Measurements from ENCODE around the gene NRG4.
"Not testable (repeated sequence)": the region's sequence is repeated elsewhere in the genome, so short reads cannot be mapped to it uniquely, and the experiment has no call there.

Gene NRG4

DNA sequence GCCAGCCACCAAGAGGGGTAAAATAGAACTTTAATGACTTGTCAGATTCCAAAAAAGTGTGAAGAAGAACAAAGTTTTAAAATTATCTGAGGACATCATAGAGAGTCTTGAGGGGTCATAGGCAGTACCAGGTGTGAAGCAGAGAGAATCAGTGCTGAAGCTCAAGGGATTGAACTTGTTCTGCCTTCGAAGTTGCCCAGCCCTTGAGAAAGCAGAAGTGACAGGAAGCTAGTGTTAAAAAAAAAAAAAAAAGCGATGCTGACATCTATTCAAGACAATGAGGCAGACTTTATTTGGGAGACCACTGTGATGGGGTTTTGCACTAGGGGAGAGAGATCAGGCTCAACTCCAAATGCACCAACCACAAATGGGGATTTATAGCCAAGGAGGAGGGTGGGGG is 86.8 kb downstream of the NRG4 start:
- no peak for DNase-seq

GRCh38 chr15:75924576-75924975 is 87.6 kb downstream of the NRG4 start:
- DNase-seq = no peak

DNA sequence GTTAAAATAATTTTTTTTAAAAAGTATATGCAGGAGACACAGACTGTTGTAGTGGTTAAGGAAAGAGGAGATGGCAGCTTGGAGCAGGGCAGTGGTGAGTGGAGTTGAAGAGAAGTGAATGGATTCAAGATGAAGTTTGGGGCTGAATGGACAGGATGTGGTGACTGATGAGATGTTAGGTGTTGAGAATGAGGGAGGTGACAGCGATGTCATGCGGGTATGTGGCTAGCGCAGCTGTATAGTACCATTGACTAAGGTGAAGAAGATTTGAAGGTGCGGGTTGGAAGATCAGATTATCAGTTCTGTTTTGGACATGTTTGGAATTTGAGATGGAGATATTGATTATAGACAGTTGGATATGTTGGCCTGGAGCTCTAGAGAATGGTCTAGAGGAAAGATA is 88.5 kb downstream of the NRG4 start:
- no peak for DNase-seq

- DNase-seq = no peak
Measured at GRCh38 chr15:75921732-75922703, 90.2 kb downstream of the NRG4 start.

GRCh38 chr15:75920079-75920478 is 92.1 kb downstream of the NRG4 start:
- DNase-seq = no peak

GRCh38 chr15:75918135-75918534 is 94.1 kb downstream of the NRG4 start:
- no peak for DNase-seq

GRCh38 chr15:75916978-75917377 is 95.2 kb downstream of the NRG4 start:
- DNase-seq = no peak

DNA sequence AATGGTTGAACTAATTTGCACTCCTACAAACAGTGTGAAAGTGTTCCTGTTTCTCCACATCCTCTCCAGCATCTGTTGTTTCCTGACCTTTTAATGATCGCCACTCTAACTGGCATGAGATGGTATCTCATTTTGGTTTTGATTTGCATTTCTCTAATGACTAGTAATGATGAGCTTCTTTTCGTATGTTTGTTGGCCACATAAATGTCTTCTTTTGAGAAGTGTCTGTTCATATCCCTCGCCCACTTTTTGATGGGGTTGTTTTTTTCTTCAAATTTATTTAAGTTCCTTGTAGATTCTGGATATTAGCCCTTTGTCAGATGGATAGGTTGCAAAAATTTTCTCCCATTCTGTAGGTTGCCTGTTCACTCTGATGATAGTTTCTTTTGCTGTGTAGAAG is 101.9 kb downstream of the NRG4 start:
- DNase-seq = not testable (repeated sequence)

DNA sequence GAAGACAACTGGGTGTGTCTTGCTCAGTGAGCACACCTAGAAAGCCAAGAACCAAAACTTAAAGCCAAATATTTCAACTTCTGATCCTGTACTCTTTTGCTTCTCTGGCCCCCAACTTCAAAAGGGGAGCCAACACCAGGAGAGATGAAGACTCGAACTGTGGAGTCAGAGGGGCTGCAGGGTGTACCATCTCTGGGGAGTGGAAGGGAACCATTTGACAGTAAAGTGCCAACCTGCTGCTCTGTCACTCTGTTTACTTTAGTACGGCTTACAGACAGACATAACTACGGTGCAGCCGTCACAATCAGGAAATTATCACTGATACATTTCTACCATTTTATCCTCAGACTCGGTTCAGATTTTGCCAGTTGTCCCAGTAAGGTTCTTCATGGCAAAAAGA is 107.0 kb downstream of the NRG4 start:
- DNase-seq = no peak

- DNase-seq = peak; percentile 75 to 82
Measured at GRCh38 chr15:75903331-75904239, 108.6 kb downstream of the NRG4 start, which contains the start of gene FBXO22. Gene FBXO22 (plus strand): TSS chr15:75903878. CDS start chr15:75903964, 86 bp downstream.

DNA sequence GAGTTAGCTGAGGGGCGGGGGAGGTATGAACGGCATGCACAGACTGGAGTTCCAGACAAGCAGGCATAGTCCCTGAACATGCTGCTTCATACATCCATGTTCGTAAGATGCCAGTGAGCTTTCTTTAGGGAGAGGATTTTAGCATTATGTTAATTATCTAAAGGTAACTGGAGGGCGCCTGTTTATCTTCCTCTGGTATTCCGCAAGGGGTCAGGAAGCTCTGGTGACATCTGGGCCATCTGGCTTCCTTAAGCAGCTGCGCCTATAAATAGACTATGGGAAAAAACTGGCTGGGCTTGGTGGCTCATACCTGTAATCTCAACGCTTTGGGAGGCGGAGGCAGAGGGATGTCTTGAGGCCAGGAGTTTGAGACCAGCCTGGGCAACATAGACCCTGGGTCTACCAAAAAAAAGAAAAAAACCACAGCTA is 110.1 kb downstream of the NRG4 start:
- DNase-seq = no peak

DNA sequence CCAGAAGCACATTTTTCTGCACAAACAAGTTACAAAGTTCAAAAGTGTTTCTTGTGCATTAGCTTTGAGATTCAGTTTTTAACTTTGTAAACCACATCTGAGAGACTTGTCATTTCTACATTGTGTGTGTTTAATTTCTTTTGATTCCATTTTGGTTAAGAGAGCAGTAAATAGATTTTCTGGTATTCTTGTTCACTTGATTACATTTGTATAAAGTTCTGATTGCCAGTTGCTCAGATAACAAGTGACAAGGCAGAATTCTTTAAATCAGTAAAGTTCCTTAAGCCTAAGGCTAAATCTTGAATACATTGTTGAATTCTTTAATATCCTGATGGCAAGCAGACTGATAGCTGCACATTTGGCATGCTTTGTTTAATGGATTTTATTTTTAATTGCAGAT is 111.6 kb downstream of the NRG4 start:
- DNase-seq = no peak

DNA sequence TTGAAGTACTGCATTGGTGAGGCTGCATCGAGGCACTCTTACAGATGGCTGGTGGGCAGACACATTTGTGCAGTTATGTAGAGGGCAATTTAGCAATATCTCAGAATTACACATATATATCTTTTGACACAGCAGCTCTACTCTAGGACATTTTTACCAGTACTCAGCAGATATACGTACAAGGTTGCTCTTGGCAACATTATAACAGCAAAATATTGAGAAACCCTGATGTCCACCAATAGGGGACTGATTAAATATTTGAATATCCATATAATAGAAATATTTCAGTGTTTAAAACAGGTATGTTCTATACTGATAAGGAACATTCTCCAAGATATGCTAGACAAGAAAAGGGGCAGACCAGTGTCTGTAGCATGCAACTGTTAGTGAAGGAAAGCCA is 116.5 kb downstream of the NRG4 start:
- no peak for DNase-seq

GRCh38 chr15:75891895-75892294 is 120.3 kb downstream of the NRG4 start:
- DNase-seq = no peak

Measured in hippocampal formation (tissue), 2 donors.